Esophagus squamous epithelium (tissue), 4 donors: Measurements from ENCODE around the gene DBNL.

ENCODE experiments used
- CTCF ChIP-seq, 6 experiments: fragments of 450-650 bp in 4 of 6; fragments of 200-600 bp in 2 of 6; sonication (generic) in 2 of 6; IDR thresholded peaks; one replicate each; pipeline ENCODE4 v1.5.1; 2016 to 2019; ENCODE audit warnings: antibody characterized with exemption in 6 of 6, mild to moderate bottlenecking in 4 of 6, moderate library complexity in 4 of 6
- POLR2A ChIP-seq, 4 donors: fragments of 450-650 bp; IDR thresholded peaks; one replicate each; pipeline ENCODE4 v1.6.1; 2017; ENCODE audit warnings: antibody characterized with exemption in 4 of 4, mild to moderate bottlenecking in 4 of 4, moderate library complexity in 3 of 4

GRCh38 chr7:44079331-44080021, 35.0 kb downstream of the DBNL start:
- TF ChIP-seq CTCF (IDR thresholded peaks at IDR 0.05) (no peak), POLR2A (IDR thresholded peaks at IDR 0.05) (no peak)
